ENCODE results near the gene SLC15A5.

SLC15A5 gene, protein sequence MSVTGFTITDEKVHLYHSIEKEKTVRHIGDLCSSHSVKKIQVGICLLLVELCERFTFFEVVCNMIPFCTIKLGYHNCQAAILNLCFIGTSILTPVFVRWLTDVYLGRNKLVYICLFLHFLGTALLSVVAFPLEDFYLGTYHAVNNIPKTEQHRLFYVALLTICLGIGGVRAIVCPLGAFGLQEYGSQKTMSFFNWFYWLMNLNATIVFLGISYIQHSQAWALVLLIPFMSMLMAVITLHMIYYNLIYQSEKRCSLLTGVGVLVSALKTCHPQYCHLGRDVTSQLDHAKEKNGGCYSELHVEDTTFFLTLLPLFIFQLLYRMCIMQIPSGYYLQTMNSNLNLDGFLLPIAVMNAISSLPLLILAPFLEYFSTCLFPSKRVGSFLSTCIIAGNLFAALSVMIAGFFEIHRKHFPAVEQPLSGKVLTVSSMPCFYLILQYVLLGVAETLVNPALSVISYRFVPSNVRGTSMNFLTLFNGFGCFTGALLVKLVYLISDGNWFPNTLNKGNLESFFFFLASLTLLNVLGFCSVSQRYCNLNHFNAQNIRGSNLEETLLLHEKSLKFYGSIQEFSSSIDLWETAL

GRCh38 chr12:16277585-16277984 lies at the start of gene SLC15A5:
Gene SLC15A5 (minus strand): TSS chr12:16277685. CDS start chr12:16277685, 0 bp downstream.
- DNase-seq = no peak

DNA sequence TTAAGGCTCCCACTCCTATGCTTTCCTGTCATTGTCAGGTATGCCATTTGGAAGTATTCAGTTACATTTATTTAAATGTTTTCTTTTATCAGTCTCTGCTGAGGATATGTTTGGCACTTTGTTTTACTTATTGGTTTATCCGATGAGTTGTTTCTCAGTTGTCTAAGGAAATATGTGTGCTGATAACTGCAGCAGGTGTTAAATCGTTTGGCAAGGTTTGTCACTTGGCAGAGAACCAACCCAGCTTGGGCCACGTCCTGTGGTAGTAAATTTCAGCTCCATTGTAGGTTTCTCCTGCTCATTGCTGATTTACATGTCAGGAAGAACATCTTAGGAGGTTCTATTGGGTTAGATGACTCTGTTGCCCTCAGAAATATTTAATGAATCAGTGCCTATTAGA lies 47.9 kb upstream of the SLC15A5 start:
- DNase-seq = peak; percentile 40

GRCh38 chr12:16324772-16325171 lies 47.3 kb upstream of the SLC15A5 start:
- DNase-seq = no peak

DNA sequence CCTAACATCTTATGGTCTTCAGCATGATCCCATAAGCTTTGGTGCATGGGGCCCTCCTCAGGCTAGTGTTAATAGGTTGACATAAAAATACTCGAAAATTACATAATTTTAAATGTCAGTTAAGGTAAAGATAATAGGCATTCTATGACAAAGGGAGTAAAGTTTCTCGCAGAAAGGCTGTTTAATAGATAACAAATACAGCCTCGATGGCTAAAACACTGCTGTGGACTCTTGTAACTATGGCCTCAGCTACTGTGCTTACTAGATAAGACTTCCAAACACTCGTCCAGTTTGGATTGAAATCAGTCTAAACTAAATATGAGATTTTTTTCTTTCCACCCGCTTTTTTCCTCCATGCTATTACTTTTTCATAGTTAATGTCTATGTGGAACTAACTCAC lies 46.8 kb upstream of the SLC15A5 start:
- DNase-seq = no peak

DNA sequence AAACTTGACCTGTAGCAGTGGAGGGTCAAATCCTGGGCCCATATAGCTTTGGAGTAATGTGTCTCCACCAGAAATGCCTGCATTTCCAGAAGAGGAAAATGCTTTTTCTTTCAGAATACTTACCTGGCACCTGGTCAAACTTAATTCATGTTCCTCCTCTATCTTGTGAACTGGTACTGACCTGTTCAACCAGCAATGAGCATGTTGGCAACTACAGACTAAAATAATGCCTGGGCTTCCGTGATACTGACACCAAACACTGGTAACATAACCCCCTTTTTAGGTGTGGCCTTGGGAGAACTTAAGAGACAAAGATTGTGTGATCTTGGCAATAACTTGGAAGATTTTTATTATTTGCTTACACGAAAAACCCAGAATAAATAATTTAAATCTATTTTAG lies 46.2 kb upstream of the SLC15A5 start:
- no peak for DNase-seq

GRCh38 chr12:16323010-16323409 lies 45.5 kb upstream of the SLC15A5 start:
- no peak for DNase-seq

DNA sequence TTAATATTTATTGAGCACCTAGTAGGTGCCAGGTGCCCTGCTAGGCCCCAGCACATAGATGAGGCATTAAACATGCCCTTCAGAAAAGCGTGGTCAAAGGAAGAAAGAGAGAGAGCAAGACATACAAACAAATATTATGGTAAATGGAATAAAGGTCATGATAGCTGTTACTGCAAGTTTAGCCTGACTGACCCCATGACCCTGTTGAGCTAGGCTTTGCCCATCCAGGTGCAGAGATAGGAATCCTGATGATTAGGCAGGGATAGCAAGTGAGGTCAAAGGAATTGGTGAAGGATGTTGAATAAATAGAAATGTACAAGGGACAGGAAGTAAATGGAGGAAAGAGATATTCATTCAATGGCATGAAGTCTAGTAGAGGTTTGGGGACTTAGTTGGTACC lies 33.4 kb upstream of the SLC15A5 start:
- DNase-seq = no peak

- DNase-seq = no peak
Measured at GRCh38 chr12:16307856-16308475, 30.5 kb upstream of the SLC15A5 start.

GRCh38 chr12:16303939-16304338 lies 26.5 kb upstream of the SLC15A5 start:
- no peak for DNase-seq

- DNase-seq = no peak
Measured at GRCh38 chr12:16300736-16301135, 23.3 kb upstream of the SLC15A5 start.

GRCh38 chr12:16300122-16300521 lies 22.6 kb upstream of the SLC15A5 start:
- DNase-seq = no peak

DNA sequence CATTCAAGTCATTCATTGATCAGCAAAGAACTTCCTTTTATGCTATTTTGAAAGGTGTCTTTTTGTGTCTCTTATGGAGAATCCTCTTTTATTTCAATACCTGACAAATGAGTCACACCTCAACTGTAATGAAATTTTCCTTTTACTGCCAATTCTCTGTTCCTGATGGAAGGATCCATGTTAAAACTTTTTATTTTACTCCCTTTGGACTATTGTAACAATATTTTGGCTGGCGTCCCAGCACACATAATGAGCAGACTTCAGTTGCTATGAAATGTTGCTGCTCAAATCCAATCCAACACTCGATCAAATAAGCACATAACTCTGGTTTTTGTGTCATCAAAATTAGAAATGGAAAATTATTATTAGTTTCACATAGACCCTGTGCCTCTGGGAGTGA lies 21.9 kb upstream of the SLC15A5 start:
- no peak for DNase-seq

GRCh38 chr12:16297521-16297920 lies 20.0 kb upstream of the SLC15A5 start:
- DNase-seq = no peak

GRCh38 chr12:16294376-16294956 lies 17.0 kb upstream of the SLC15A5 start:
- no peak for DNase-seq

GRCh38 chr12:16291032-16291431 lies 13.5 kb upstream of the SLC15A5 start:
- no peak for DNase-seq

DNA sequence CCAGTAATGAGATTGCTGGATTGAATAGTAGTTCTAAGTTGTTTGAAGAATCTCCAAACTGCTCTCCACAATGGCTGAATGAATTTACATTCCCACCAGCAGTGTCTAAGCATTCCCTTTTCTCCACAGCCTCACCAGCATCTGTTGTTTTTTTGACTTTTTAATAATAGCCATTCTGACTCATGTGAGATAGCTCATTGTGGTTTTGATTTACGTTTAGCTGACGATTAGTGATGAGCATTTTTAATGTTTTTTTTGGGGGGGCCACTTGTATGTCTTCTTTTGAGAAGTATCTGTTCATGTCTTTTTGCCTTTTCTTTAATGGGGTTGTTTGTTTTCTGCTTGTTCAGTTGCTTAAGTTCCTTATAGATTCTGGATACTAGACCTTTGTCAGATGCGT lies 8.1 kb upstream of the SLC15A5 start:
- no peak for DNase-seq

GRCh38 chr12:16282978-16283377 lies 5.5 kb upstream of the SLC15A5 start:
- no peak for DNase-seq

- no peak for DNase-seq
Measured at GRCh38 chr12:16282081-16282480, 4.6 kb upstream of the SLC15A5 start.

- DNase-seq = no peak
Measured at GRCh38 chr12:16281157-16281556, 3.7 kb upstream of the SLC15A5 start.

- no peak for DNase-seq
Measured at GRCh38 chr12:16272222-16272621, 5.3 kb downstream of the SLC15A5 start.

GRCh38 chr12:16271062-16271461 lies 6.4 kb downstream of the SLC15A5 start:
- DNase-seq = no peak

DNA sequence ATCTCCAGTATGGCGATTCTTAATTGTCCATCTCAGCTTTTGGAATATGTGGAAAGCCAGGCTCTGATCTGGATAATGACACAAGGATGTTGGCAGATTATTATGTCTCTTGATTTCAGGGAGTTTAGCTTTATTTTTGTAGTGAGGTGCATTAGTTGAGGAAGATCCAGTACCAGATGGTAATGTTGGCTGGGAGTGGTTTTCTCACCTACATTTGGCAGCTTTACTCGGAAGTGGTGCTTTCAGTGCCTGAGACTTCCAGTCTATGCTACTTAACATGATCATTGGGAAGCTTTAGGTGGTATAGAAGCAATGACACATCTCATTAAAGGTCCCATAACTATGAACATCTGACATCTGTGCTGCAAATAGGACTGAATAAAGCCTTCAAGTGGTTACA lies 7.5 kb downstream of the SLC15A5 start:
- peak; percentile 12 for DNase-seq

- no peak for DNase-seq
Measured at GRCh38 chr12:16266085-16266484, 11.4 kb downstream of the SLC15A5 start.

DNA sequence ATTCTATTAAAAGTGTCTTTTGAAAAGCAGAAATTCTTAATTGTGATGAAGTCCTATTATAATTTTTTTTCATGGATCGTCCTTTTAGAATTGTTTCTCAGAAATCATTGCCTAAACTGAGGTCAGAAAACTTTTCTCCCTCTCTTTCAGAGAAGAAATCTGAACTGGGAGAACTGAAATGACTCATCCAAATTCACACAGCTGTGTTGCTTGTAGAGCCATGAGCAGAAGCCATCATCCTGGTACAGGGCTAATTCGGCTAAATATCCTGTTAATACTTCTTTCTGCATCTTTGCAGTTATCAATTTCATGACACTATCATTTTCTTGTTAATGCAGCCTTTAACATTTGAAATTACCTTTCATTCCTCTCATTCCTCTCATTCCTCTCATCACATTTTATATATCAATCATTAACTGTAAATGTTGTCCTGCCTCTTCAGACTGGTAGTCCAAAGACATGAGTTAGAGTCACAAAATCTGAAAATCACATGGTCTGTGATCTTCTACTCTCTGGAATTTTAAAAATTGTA lies 15.5 kb downstream of the SLC15A5 start:
- DNase-seq = no peak
